Activated CD4-positive, alpha-beta T cell treated with anti-CD3 and anti-CD28 coated beads, Interleukin-2, amount 50 U/mL, for 24 hours (primary cell): ENCODE results near the gene AFF1.

Experiments used
- DNase-seq, 2 donors: peaks; one replicate each; pipeline ENCODE4 v3.0.0-alpha.2; 2020; ENCODE audit warnings: low read depth in 1 of 2, low spot score in 1 of 2

AFF1 gene

GRCh38 chr4:87105101-87105845, 170.5 kb downstream of the AFF1 start:
- no peak for DNase-seq

GRCh38 chr4:87108142-87108546, 173.3 kb downstream of the AFF1 start:
- DNase-seq = no peak

GRCh38 chr4:87109121-87109520, 174.3 kb downstream of the AFF1 start:
- no peak for DNase-seq

- DNase-seq = no peak
Measured at GRCh38 chr4:87109945-87110344, 175.1 kb downstream of the AFF1 start.

GRCh38 chr4:87112063-87112462, 177.3 kb downstream of the AFF1 start:
- DNase-seq = no peak

GRCh38 chr4:87114245-87115062, 179.6 kb downstream of the AFF1 start:
- no peak for DNase-seq

- DNase-seq = no peak
Measured at GRCh38 chr4:87116231-87116630, 181.4 kb downstream of the AFF1 start.

GRCh38 chr4:87117051-87117731, 182.4 kb downstream of the AFF1 start:
- no peak for DNase-seq

GRCh38 chr4:87117732-87118075, 182.9 kb downstream of the AFF1 start:
- DNase-seq = no peak

- DNase-seq = no peak
Measured at GRCh38 chr4:87118421-87118820, 183.6 kb downstream of the AFF1 start.

GRCh38 chr4:87118826-87119225, 184.0 kb downstream of the AFF1 start:
- no peak for DNase-seq

GRCh38 chr4:87120010-87120409, 185.2 kb downstream of the AFF1 start:
- no peak for DNase-seq

- no peak for DNase-seq
Measured at GRCh38 chr4:87120411-87121162, 185.8 kb downstream of the AFF1 start.

GRCh38 chr4:87121341-87122065, 186.7 kb downstream of the AFF1 start:
- DNase-seq = no peak

GRCh38 chr4:87122252-87122651, 187.4 kb downstream of the AFF1 start:
- DNase-seq = no peak

GRCh38 chr4:87126056-87126455, 191.2 kb downstream of the AFF1 start:
- no peak for DNase-seq

- no peak for DNase-seq
Measured at GRCh38 chr4:87128006-87128705, 193.3 kb downstream of the AFF1 start.

GRCh38 chr4:87129681-87130080, 194.9 kb downstream of the AFF1 start:
- DNase-seq = no peak

- no peak for DNase-seq
Measured at GRCh38 chr4:87130985-87131703, 196.3 kb downstream of the AFF1 start.
